Coronary artery (tissue), 2 donors: ENCODE data around the gene SYT1.

Experiments used
- DNase-seq: peaks from one replicate; pipeline ENCODE4 v3.0.0-alpha.2; 2017; ENCODE audit warnings: low spot score
- H3K27ac ChIP-seq, 2 donors: fragments of 200-600 bp; sonication (generic); one replicate each; pipeline ENCODE4 v1.5.1; 2016 to 2019
- H3K4me3 ChIP-seq: fragments of 200-600 bp; sonication (generic); 2 replicates; pipeline ENCODE4 v1.5.1; 2016; ENCODE audit warnings: mild to moderate bottlenecking, moderate library complexity
- TF ChIP-seq, protein P1 (sequence below): fragments of 200-600 bp; sonication (generic); IDR thresholded peaks from one replicate; pipeline ENCODE4 v1.5.1; 2019; ENCODE audit warnings: antibody characterized with exemption

SYT1 gene

DNA sequence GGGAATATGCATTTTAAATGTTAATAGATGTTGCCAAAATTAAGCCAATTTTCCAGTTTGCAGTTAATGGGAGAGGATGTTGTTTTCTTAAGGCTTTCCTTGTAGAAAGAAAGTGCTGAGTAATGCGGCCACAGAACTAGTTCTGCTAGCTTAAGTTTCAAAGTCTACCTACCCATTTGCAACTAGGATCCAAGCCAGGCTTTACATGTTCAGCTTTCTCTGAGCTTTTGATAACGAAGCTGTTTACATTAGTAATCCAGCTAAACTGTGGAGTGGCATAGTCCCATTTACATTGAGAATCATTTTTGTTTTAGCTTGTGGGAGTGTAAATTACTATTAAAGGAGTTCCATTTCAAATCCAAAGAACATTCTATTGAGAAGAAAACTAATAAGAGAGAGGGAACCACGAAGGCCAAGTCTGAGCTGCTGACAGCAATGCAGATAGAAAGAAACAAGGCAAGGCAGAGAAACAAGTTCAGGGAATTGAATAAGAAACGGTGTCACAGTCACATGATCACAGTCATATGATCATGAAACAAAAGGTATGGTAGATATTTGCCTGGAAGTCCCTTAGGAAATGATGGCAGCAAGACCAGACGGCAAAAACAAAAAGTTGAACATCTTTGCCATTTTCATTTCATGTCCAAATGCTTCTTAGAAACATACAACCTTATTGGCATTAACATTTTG lies 551.3 kb downstream of the SYT1 start:
- Histone ChIP-seq H3K27ac (no peak overlapping the region), H3K4me3 (no peak overlapping the region)
- DNase-seq: no peak
- TF ChIP-seq, protein P1, sequence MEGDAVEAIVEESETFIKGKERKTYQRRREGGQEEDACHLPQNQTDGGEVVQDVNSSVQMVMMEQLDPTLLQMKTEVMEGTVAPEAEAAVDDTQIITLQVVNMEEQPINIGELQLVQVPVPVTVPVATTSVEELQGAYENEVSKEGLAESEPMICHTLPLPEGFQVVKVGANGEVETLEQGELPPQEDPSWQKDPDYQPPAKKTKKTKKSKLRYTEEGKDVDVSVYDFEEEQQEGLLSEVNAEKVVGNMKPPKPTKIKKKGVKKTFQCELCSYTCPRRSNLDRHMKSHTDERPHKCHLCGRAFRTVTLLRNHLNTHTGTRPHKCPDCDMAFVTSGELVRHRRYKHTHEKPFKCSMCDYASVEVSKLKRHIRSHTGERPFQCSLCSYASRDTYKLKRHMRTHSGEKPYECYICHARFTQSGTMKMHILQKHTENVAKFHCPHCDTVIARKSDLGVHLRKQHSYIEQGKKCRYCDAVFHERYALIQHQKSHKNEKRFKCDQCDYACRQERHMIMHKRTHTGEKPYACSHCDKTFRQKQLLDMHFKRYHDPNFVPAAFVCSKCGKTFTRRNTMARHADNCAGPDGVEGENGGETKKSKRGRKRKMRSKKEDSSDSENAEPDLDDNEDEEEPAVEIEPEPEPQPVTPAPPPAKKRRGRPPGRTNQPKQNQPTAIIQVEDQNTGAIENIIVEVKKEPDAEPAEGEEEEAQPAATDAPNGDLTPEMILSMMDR: no peak

DNA sequence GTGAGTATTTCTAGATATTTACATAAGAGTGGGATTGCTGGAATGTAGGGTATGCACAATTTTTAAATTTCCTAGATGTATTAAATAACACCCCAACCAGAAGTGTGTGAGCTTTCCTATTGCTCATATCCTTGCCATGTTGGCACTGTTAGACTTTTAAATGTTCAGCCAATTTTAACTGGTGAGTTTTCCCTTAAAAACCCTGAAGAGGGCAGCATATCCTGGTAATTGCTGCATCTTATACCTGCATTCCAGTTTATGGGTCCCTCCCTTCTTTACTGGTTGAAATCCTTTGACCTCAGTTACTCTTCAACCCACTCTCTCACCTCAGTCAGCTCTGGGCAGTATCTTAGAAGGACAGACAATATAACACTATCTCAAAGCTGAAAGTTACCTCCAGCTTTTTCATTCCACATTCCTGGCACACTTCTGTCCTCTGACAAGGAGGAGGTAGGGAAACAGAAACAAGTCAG lies 555.6 kb downstream of the SYT1 start:
- TF ChIP-seq, protein P1: peak; percentile 31
- Histone ChIP-seq H3K27ac (peak overlapping the region; percentile 35 to 72), H3K4me3 (no peak overlapping the region)
- no peak for DNase-seq

DNA sequence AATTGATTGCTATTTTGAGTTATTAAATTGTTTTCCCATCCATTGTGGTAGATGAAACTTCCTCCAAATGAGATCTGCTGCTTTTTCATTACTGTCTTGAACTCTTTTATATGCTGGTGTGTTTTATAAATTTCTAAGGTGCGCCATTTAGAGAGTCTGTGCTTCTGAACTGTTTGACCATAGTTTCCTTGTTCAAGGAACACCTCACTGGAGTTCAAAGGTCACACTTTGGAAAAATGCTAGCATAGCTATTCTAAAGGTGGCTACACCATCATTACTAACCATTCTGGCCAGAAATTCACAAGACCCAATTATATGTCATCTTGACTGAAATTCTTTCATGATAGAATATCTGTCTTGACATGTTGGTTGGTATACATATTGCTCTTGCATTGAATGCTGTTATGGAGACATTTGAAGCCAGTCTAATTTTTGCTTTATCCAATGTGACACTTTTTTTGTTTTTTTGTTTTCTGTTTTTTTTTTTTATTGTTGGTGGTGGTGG lies 556.7 kb downstream of the SYT1 start:
- Histone ChIP-seq H3K4me3 (no peak overlapping the region), H3K27ac (no peak overlapping the region)
- no peak for DNase-seq
- TF ChIP-seq, protein P1: no peak

DNA sequence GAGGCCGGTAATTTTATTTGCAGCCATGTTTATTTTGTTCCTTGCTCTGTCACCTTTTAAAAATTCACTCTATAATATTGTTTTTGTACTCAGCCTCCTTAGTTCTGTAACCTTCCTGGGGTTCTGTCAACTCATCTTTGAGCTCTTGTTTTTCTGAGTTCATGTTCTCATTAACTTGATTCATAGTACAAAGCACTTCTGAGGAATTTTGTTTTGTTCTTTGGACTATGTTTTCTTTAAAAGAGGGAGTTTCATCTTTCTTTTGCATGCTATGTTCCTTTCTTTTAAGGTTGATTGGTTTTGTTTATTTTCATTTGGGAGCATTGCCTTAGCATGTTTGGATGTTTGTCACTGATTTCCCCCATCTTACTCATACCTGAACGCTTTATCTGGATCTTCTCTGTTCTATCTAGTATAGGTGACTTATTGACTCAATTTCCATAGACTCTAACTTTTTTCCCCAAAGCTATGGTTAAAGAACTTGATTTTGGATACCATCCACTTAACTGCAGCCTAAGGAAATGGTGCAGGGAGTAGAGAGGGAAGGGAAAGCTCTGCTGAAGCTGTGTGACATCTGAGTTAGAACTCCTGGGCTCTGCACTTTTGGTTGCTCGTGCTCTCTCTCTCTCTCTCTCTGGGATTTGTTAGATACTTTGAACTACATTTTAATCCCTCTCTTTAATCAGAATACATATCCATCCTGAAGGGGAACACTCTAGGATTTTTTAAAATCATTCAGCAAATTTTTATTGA lies 557.7 kb downstream of the SYT1 start:
- Histone ChIP-seq H3K4me3 (no peak overlapping the region), H3K27ac (no peak overlapping the region)
- TF ChIP-seq, protein P1: no peak
- no peak for DNase-seq

DNA sequence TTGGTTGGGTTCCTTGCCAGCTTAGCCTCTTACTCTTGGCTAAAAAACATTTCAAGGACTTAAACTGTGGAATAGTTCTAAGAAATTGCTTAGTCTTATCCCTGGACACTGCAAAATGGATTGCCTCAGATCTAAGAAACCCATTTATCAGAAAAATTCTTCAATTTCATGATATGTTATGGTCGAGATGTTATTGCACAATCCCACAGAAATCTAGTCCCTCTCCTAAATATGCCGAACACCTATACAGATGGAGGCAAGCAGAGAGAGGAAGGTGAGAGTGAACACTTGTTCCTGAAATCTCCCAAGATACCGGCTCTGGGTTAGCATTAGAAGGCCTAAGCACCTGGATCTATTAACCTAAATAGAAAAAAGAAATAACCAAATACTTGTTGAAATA lies 559.0 kb downstream of the SYT1 start:
- Histone ChIP-seq H3K4me3 (no peak overlapping the region), H3K27ac (no peak overlapping the region)
- no peak for DNase-seq
- TF ChIP-seq, protein P1: no peak

DNA sequence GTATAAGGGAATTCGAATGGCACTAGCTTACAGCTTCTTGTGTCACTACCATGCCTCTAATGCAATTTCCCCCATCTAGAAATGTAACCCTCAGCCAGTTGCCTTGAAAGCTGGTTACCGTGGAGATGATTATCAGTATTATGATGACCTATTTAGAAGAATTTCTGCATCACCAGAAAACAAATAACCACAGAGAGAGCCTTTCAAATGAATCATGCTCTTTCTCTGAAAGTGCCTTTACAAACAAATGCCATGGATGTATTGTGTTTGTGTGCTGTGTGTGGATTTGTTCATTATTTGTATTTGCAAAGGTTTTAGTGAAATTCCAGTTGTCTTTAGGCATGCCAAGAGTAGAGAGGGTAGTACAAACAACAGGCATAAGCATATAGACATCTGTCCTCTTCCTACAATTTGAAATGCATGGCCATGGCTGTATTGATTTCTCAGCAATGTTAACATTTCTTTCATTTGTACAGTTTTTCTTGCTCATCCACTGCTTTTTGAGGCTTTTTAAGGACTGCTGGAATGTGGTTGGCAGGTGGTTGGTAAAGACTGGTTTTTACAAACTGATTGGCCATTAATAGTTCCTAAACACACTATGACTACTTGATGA lies 559.6 kb downstream of the SYT1 start:
- Histone ChIP-seq H3K27ac (peak overlapping the region; percentile 4 to 15), H3K4me3 (no peak overlapping the region)
- DNase-seq: no peak
- TF ChIP-seq, protein P1: no peak
